Measurements from ENCODE around the gene DPH2.

The DPH2 gene, protein sequence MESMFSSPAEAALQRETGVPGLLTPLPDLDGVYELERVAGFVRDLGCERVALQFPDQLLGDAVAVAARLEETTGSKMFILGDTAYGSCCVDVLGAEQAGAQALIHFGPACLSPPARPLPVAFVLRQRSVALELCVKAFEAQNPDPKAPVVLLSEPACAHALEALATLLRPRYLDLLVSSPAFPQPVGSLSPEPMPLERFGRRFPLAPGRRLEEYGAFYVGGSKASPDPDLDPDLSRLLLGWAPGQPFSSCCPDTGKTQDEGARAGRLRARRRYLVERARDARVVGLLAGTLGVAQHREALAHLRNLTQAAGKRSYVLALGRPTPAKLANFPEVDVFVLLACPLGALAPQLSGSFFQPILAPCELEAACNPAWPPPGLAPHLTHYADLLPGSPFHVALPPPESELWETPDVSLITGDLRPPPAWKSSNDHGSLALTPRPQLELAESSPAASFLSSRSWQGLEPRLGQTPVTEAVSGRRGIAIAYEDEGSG

DNA sequence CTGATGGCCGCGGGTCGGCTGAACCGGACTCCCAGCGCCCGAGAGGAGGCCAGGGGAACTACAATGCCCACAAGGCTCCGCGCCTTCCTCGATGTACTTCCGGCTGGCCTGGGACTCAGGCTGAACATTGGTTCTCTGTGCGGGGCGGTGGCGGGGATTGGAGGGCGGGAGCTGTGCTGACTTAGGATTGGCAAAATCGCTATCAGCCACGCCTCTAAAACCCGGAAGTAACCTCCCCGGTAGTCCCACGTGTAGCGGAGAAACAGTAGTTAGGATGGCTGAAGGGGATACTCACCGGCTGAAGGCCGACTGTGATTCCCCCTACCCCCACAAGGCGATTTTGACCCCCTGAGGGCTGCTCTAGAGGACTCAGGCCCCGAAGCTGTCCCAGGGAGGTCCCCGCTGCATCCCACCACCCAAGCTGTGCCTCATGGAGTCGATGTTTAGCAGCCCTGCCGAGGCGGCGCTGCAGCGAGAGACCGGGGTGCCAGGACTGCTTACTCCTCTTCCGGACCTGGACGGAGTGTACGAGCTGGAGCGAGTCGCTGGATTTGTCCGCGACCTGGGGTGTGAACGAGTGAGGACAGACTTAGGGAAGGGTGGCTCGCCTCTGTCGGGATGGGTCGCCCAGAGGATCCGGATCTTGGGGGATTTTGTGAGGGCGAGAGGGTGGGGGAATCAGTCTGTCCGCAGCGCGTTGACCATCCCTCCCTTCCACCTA is at the start of gene DPH2:
DPH2 (plus strand) TSS at position 265 of the 721 bp plus-strand sequence; CDS start at position 431, 166 bp downstream.
- peak; percentile 96 for DNase-seq

DNA sequence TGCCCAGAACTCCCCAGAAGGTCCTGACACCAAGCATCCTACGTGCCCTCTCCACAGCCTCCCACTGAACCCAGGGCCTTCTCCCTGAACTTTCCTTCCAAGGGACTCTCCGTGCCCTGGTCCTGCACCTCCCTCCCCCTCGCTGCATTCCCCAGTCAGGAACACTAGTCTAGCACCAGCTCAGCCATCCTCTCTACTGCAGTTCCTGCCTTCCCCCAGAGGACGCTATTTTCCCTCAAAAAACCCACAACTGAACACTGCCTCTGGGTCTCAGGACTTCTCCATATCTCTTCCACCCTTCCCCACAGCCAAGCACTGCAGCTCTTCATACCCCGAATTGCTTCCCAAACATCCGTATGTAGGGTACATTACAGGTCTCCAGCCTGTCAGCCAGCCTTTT is 48.8 kb upstream of the DPH2 start:
- no peak for DNase-seq

DNA sequence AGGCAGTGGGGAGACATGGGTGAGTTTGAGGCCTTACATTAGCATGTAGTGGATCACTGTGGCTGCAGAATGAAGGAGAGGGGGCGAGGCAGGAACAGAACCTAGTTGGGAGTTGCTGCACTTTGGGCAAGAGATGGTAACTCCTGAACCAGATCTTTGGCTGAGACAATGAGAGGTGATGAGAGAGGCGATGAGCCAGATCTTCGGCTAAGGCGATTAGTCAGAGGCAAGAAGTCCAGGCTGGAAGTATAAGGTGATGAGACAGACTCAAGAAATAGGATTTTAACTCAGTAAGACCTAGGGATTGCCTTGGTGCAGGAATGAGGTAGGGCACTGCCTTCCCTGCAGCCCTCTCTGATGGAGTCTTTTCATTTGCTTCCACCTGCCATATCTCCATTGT is 45.3 kb upstream of the DPH2 start:
- no peak for DNase-seq

DNA sequence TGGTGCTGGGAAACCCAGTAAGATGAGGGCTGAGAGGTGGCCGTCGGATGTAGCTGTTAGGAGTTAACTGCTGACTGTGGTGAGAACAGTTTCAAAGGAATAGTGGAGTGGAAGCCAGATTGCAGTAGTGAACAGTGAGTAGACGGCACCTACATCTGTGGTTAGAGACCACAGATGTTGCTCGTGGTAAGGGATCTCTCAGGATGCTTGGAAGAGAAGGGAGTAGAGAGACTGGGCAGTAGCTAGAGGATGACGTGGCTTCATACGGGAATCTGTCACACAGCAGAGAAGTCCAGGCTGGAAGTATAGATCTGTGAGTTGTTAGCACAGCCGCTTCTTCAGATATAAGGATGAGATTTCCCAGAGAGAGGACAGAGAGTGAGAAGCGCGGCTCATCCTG is 44.0 kb upstream of the DPH2 start:
- DNase-seq, result no peak

DNA sequence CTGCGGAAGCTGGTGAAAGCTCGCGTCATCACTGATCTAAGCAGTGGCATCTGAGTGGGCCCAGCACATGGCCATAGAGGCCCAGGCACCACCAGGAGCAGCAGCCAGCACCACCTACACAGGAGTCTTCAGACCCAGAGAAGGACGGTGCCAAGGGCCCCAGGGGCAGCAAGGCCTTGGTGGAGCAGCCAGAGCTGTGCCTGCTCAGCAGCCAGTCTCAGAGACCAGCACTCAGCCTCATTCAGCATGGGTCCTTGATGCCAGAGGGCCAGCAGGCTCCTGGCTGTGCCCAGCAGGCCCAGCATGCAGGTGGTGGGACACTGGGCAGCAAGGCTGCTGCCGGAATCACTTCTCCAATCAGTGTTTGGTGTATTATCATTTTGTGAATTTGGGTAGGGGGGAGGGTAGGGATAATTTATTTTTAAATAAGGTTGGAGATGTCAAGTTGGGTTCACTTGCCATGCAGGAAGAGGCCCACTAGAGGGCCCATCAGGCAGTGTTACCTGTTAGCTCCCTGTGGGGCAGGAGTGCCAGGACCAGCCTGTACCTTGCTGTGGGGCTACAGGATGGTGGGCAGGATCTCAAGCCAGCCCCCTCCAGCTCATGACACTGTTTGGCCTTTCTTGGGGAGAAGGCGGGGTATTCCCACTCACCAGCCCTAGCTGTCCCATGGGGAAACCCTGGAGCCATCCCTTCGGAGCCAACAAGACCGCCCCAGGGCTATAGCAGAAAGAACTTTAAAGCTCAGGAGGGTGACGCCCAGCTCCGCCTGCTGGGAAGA is 39.5 kb upstream of the DPH2 start:
- DNase-seq, result no peak

DNA sequence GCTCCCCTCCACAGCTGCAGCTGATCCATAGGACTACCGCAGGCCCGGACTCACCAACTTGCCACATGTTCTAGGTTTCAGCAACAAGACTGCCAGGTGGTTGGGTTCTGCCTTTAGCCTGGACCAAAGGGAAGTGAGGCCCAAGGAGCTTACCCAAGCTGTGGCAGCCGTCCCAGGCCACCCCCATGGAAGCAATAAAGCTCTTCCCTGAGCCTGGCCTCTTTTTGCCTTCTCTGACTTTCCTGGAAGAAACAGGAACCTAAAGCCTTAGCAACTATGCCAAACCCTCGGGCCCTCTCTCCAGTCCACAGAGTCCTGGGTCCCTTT is 38.9 kb upstream of the DPH2 start:
- no peak for DNase-seq

DNA sequence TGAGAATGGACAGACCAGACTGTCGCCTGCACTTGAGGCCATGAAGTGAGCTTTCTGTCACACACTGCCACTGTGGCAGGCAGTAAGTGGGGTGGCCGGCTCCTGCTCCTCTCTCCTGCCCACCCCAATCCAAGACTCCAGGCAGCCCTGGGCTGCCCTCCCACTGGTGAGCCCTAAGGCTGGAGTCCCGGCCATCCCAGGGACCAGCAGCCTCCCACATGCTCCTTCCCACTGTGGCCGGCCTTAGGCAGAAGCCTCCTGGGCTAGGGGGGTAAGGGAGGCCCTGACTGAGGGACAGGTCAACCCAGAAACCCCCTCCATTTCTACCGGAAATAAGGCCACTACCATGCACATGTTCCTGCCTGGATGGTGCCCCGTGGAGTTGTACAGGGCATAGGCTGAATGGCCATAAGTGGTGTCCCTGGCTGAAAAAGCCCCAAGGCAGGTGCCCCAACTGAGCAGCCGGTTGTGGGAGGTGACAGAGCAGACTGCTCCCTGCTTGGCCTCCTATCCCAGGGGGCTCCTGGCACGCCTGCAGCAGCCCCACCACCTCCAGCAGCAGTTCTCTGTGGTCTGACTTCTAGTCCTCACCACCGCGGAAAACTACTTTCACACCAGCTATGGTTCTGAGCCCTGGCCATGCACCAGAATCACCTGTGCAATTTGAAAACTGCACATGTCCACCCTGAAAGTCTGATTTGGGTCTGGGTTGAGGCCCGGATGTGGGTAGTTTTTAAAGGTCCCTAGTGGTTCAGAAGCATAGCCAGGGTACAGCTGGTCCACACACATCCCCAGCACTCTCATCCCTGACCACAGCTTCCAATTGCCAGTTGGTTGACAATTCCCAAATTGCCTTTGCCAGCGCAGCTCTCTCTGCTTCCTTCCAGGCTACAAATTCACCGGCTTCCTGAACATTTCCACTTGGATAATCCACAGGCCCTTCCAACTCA is 37.8 kb upstream of the DPH2 start:
- DNase-seq, result no peak

DNA sequence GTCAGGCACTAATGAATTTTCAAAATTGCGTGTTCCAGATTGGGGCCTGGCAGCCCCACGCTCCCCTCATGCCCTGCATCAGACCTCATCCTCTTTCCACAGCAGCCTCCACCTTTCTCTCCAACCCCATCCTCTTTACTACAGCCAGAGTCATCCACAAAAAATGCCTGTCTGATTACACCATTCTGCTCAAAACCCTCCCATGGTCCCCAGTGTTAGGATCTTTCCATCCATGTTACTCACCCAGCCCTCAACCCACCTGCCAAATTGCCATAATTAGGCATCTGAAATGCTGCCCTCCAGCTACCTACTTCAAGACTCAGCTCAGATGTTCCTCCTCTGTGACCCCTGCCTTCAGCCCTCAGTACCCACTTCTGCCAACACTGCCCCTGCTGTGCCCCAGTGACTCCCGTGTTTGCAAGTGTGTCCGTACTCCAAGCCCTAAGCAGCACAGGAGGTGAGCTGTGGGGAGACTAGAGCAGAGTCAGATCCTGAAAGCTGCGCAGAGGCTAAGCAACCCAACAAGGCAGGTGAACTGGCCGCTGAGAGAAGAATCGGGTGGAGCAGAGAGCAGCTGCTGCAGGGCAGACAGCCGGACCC is 36.9 kb upstream of the DPH2 start:
- DNase-seq, result no peak

DNA sequence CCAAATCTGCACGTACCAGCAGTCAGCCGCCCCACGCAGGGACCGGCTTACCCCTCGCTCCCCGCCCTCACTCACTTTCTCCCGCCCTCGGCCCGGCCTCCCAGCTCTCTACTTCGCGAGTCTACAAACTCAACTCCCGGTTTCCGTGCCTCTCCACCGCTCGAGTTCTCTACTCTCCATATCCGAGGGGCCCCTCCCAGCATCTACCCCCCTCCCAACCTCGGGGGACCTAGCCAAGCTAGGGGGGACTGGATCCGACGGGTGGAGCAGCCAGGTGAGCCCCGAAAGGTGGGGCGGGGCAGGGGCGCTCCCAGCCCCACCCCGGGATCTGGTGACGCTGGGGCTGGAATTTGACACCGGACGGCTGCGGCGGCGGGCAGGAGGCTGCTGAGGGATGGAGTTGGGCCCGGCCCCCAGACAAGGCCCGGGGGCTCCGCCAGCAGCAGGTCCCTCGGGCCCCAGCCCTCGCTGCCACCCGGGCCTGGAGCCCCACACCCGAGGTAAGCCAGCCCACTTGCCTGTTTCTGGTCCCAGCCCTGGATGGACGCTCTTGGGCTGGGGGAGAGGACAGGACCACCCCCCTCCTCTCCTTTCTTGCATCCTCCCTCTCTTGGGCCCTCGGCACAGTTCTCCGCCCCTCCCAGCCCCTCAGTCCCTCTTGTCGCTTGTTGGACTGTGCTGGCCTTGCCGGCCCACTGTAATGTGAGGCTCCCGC is 36.3 kb upstream of the DPH2 start, which contains the start of gene ARTN:
ARTN (plus strand) TSS at position 416 of the 715 bp plus-strand sequence. CDS start 1,856 bp downstream, outside the sequence.
- no peak for DNase-seq

DNA sequence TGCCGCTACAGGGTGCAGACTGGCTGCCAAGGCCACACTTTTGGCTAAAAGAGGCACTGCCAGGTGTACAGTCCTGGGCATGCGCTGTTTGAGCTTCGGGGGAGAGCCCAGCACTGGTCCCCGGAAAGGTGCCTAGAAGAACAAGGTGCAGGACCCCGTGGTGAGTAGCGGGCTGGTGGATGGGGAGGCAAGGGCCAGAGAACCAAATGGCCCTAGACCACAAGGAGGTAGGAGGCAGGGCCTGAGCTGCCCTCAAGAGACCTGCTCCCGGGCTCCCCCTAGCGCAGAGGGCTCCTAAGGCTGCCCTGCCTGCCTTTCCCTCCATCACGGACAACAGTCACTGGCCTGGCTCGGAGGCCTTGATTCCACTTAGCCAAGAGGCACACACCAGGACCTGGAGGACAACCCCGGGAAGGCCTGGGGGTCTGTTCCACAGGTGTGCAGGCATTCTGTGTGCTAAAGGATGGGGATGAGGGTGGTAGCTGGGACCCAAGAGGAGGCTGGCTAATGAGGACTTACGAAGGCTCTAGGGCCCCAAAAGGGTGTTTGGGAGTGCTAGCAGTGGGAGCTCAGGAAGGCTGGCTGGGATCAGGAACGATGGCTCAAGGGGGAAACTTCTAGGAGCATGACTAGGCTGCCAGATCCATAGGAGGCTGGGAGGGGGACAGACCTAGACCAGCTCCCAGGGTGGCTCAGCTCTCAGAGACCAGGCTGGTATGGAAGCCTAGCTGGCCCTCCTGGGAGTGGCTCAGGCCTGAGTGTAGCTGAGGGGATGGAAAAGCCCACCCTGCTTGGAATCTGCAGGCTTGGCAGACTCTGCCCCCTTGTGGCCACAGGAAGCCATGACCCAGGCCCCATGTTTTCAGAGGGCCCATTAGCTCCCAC is 35.5 kb upstream of the DPH2 start:
- DNase-seq, result peak; percentile 31

DNA sequence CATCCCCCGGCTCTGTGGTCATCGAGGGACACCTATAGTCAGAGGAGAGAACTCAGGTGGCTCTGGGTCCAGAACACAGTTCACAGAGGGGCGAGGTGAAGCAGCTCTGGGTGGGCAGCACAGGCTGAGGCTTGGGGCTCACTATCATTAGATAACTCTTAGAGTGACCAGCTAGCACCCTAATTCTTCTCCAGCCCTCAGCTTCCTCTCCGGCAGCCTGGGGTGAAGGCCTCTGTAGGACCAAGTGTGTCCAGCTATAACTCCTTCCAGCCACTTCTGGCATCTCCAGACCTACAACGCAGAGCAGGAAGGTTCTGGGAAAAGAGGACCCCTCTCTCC is 34.9 kb upstream of the DPH2 start:
- DNase-seq, result no peak

DNA sequence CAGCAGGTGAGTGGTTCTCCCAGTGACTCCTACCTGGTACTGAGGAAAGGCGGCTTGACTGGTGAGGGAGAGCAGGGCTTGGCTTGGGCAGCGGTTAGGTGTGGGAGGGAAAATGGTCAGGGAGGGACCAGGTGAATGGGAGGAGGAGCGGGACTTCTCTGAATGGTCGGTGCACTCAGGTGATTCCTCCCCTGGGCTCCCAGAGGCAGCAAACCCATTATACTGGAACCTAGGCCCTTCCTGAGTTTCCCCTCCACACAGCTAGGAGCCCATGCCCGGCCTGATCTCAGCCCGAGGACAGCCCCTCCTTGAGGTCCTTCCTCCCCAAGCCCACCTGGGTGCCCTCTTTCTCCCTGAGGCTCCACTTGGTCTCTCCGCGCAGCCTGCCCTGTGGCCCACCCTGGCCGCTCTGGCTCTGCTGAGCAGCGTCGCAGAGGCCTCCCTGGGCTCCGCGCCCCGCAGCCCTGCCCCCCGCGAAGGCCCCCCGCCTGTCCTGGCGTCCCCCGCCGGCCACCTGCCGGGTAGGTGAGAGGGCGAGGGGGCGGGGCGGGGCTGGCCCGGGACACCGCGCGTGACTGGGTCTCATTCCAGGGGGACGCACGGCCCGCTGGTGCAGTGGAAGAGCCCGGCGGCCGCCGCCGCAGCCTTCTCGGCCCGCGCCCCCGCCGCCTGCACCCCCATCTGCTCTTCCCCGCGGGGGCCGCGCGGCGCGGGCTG is 33.9 kb upstream of the DPH2 start:
- no peak for DNase-seq

DNA sequence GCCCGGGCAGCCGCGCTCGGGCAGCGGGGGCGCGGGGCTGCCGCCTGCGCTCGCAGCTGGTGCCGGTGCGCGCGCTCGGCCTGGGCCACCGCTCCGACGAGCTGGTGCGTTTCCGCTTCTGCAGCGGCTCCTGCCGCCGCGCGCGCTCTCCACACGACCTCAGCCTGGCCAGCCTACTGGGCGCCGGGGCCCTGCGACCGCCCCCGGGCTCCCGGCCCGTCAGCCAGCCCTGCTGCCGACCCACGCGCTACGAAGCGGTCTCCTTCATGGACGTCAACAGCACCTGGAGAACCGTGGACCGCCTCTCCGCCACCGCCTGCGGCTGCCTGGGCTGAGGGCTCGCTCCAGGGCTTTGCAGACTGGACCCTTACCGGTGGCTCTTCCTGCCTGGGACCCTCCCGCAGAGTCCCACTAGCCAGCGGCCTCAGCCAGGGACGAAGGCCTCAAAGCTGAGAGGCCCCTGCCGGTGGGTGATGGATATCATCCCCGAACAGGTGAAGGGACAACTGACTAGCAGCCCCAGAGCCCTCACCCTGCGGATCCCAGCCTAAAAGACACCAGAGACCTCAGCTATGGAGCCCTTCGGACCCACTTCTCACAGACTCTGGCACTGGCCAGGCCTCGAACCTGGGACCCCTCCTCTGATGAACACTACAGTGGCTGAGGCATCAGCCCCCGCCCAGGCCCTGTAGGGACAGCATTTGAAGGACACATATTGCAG is 33.2 kb upstream of the DPH2 start:
- no peak for DNase-seq

DNA sequence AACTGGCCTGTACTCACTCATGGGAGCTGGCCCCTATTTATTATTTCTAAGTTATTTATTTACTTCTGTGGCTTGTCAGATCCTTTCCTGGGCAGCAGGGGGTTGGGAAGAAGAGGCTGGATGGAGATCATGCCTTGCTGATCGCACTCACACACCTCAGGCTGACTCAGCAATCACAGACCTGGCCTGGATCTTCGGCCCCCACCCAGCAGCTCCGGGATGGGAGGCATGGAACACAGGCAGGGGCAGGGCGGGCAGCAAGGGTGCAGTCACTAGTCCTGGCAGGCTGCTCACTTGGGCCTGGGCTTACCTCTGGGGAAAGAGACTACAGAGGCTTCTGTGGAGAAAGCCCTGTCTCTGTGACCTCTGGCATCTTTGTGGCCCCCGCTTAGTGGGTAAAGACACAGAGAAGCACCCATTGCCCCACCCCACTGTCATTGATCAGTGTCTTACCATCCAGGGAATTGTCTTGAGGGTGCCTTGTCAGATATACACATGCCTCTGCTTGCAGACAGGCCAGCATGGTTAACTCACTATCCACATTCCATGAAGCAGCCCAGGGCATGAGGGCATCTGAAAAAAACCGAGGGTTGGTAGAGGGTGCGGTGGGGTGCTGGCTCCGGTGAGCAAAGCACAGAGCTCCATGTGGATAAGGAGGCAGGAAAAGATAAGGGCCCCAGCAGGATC is 32.5 kb upstream of the DPH2 start:
- no peak for DNase-seq

DNA sequence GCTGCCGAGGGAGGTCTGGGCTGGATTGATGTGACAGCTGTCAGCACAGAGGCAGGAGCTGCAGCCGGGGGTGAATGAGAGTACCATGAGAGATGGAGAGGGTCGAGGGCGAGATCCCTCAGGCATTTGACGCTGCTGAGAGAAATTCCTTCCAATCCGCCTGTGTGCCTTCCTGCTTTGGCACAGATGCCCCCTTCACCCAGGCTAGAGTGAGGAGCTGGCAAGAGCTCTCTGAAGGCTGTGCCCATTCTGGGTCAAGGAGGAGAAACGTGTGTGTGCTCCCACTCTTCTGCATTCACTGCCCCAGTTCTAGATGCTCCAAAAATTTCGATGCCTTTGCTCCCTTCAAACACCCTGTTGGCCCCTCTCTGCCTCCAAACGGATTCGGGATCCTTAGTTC is 31.4 kb upstream of the DPH2 start:
- no peak for DNase-seq

DNA sequence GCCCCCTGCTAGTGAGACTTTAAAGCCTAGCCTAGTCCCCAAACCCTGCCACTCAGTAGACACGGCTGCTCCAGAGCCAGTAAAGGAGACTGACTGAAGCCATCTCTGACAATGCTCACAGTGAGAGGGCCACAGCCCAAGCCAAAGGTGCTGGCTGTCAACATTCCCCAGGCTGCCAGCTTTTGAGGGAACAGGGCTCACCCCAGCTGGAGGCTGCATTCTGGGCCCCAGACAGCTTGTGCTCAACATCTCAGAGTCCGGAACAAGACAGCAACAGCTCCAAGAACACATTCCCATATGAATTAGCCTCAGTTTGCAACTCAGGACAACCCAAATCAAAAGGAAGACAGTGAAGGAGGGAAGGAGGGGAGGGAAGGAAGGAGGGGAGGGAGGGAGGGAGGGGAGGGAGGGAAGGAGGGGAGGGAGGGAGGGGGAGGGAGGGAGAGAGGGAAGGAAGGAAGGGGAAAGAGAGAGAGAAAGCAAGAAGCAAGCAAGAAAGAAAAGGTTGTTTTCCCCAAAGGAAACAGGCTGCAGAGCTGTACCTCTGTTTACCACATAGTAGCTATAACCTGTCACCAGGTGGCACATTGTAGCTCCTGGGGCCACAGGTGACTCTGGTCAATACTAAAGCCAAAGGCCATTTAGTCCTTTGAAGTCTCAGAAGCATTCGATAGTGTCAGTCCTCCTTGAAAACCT is 30.8 kb upstream of the DPH2 start:
- no peak for DNase-seq

DNA sequence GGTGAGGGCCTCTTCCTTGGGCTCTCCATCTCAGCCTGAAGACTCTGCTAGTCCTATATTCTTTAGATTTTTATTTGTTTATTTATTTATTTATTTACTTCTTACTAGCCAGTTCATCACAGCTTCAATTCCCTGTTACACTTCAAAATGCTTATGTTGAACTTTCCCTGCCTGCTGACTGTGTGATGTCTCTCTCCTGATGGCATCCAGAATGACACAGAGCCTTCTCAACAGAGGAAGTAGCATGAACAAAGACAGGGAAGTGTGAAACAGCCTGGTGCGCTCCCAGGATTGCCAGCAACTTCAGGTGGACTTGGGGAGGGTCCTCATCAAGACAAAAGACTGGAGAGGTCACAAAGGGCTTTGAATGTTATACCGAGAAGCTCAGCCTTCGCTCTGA is 27.4 kb upstream of the DPH2 start:
- DNase-seq, result no peak

DNA sequence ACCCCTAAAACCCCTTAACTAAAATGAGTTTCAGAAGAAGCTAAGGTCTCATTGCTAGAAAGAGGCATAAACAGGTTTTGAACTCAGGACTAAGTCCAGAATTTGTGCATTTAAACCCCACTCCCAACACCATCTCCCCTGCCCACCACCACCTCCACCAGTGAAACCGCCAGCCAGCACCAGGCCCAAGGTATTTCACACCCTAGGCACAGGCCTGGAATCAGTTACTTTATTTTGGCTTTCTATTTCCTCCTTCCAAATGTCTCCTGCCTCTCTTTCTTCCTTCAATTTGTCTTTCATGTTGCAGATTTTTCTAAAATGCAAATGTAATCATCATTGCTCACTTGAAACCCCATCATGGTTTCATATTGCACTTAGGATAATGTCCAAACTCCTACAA is 24.9 kb upstream of the DPH2 start:
- no peak for DNase-seq
